Fibroblast of skin of abdomen (primary cell): Measurements from ENCODE around the gene CFAP119. TPM values are rescaled to one million over a fixed set of nuclear protein-coding genes. Genes with fewer than 3 reads are reported as not detected.
"Not testable (repeated sequence)": the region's sequence is repeated elsewhere in the genome, so short reads cannot be mapped to it uniquely, and the experiment has no call there.

ENCODE experiments used
- DNase-seq: peaks from one replicate; pipeline ENCODE4 v3.0.0-alpha.2; 2013
- polyA plus RNA-seq, 2 experiments: library from polyadenylated mRNA; unstranded; fragments of 120-200 nt; gene quantifications; one replicate each; pipeline ENCODE4 v1.2.1, GENCODE V29; 2013; ENCODE audit not compliant: insufficient read length in 2 of 2

CFAP119 gene
- polyA plus RNA-seq (2013, experiment 1 of 2; ENCODE audit: insufficient read length), result 2.2 TPM
- polyA plus RNA-seq (2013, experiment 2 of 2; ENCODE audit: insufficient read length), result 2.1 TPM

DNA sequence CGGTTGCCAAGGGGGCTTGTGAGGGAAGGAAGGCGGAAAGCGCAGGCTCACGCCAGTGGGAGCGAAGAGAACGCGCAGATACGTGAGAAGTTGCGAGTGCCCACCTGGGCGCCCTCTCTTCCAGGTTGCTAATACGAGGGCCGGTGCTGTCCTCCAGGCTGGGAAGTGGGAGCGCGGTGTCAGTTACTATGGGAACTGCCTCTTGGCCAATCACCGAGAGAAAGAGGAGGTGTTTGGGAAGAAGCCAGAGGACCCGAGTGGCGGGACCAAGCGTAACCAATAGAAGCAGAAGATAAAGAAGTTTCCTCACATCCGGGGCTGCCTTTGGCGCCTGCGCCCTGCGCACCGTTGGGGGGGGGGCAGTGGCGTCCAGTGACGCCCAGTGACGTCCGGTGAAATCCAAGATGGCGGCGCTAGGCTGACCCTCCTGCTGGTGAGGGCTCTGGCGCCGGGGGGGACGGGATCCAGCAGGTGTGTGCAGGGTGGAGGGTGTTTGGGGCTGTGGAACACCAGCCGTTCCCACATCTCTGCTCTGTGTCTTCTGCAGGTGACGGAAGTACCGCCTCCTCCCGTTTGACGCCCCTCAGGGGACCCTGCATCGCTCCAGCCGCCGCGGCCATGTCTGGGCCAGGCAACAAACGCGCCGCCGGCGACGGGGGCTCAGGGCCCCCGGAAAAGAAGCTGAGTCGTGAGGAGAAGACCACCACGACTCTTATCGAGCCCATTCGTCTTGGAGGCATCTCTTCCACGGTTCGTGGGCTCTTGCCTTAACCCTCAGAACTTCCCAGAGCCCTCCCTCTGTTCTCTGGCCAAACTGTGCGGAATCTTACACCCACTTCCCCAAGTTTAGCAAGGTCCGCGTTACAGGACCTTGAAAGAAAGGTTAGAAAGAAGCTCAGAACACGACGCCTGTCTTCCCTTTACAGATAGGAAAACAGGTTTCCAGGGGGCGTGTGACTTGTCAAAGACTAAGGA lies at the start of gene CFAP119, which contains the start of gene RNF40:
Gene CFAP119, minus strand, starts transcription at position 135 of the 975 bp plus-strand sequence. CDS start 314 bp downstream, outside the sequence.
Gene RNF40, plus strand, starts transcription at position 395 of the 975 bp plus-strand sequence. Its CDS starts 224 bp downstream, at position 619.
- peak; percentile 98 for DNase-seq

DNA sequence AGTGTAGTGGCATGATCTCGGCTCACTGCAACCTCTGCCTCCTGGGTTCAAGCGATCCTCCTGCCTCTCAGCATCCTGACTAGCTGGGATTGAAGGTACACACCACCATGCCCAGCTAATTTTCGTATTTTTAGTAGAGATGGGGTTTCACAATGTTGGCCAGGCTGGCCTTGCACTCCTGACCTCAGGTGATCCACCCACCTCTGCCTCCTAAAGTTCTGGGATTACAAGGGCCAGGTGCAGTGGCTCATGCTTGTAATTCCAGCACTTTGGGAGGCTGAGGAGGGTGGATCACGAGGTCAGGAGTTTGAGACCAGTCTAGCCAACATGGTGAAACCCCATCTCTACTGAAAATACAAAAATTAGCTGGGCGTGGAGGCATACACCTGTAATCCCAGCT lies 47.8 kb upstream of the CFAP119 start:
- not testable (repeated sequence) for DNase-seq

DNA sequence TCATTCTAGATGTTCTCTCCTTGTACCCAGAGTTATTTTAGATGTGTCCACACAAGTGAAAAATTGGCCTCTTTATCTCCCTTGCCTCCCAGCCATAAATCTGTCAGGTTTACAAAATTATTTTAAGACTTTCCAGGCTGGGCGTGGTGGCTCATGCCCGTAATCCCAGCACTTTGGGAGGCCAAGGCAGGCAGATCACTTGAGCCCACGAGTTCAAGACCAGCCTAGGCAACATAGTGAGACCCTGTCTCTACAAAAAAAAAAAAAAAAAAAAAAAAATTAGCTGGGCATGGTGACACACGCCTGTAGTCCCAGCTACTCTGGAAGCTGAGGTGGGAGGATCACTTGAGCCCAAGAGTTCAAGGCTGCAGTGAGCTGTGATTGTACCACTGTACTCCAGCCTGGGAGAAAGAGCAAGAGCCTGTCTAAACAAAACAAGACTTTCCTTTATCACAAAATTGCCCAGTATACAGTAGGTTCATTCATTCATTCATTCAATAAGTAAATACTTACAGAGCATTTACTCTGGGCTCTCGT lies 47.1 kb upstream of the CFAP119 start:
- not testable (repeated sequence) for DNase-seq

DNA sequence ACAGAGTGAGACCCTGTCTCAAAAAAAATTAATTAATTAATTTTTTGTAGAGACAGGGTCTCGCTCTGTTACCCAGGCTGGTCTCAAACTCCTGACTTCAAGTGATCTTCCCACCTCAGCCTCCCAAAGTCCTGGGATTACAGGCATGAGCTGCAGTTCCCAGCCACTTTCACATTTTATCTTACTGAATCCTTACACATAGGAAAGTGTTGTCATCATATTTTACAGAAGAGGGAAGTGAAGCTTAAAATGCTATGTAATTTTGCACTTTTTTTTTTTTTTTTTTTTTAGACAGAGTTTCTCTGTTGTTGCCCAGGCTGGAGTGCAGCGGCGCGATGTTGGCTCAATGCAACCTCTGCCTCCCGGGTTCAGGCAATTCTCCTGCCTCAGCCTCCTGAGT lies 46.3 kb upstream of the CFAP119 start:
- no peak for DNase-seq

DNA sequence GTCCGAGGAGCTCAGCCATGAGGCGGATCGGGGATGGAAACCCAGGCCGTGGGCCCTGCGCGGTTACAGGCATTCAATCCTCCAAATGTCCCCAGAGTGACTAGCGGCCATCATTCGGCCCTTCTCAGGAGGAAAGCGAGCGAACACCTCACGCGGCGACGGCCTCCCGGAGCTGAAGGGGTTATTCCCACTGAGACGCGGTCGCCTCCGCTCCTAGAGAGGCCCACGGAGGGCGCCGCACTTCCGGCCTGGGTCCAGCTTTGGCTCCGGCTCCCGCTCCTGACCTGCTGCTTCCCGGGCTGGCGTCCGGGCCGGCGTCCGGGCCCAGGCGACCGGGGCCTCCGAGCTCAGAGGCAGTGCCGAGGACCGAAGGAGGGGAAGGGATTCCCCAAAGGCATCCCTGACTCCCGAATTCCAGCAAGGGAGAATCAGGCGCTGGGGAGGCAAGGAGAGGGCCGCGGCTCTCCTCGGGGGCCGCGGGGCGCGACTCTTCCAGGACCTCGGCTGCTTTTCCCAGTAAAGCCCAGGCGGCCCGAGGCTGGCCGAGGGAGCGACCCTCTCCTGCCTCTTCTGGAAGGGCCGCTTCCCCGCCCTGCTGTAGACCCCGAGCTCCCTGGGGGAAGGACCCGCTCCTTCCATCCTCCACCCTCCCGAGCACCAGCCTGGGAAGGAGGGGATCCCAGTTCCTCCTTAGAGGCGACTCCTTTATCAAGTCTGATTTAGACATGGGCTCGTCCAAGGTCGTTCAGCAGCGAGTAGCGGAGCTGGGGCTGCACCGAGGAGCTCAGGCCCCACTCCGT lies 43.7 kb upstream of the CFAP119 start:
- peak; percentile 78 for DNase-seq

DNA sequence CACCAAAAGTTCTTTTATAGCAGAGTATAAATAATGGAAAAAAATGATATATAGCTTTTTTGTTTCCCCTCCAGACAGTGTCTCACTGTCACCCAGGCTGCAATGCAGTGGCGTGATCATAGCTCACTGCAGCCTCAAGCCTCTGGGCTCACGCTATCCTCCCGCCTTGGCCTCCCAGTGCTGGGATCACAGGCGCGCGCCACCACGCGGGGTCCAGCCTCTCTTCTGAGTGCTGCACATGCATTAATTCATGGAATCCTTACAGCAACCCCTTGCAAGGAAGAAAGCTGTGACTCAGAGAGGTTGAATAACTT lies 43.2 kb upstream of the CFAP119 start:
- no peak for DNase-seq

DNA sequence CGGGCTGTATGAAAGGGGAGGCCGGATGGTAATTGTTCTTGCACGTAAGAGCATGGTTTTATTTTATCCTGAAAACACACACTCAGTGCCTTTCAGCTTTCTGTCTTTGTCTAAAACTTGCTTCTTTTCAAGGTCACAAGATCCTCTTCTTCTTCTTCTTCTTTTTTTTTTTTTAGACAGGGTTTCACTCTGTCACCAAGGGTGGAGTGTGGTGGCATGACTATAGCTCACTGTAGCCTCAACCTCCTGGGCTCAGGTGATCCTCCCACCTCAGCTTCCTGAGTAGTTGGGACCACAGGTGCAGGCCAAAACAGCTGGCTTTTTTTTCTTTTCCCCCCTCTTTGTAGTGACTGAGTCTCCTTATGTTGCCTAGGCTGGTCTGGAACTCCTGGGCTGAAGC lies 41.1 kb upstream of the CFAP119 start:
- no peak for DNase-seq

DNA sequence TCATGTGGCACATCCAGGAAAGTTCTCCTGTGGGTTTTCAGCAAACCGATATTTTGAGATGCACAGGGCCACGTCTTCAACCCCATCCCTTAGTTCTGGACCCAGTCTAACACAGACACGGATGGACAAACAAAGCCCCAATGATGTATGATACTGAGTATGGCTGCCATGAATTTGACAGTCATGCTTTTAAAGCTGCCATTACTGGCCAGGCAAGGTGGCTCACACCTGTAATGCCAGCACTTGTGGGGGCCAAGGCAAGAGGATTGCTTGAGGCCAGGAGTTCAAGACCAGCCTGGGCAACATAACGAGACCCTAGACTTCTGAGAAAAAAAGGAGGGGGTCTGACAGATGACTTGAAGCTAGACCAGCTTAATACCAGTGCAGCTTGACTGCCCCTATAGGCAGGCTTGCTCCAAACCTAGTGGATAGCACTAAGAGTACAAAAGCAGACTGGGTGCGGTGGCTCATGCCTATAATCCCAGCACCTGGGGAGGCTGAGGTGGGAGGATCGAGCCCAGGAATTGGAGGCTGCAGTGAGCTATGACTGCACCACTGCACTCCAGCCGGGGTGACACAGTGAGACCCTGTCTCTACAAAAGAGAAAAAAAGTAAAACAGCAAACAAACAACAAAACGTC lies 35.9 kb upstream of the CFAP119 start:
- DNase-seq, result no peak

DNA sequence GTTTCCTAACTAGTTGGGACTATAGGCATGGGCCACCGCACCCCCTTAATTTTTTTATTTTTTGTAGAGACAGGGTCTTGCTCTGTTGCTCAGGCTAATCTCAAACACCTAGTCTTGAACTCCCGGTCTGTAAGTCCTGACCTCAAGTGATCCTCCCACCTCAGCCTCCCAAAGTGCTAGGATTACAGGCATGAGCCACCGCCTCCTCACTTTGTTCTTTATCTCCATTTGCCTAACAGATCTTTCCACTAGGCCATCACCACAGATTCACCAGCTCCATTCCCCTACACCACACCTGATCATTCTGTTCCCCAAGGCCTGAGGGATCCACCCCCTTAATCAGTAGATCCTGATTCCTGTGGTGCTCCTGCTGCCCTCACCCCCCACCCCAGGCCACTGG lies 32.8 kb upstream of the CFAP119 start:
- DNase-seq, result no peak

DNA sequence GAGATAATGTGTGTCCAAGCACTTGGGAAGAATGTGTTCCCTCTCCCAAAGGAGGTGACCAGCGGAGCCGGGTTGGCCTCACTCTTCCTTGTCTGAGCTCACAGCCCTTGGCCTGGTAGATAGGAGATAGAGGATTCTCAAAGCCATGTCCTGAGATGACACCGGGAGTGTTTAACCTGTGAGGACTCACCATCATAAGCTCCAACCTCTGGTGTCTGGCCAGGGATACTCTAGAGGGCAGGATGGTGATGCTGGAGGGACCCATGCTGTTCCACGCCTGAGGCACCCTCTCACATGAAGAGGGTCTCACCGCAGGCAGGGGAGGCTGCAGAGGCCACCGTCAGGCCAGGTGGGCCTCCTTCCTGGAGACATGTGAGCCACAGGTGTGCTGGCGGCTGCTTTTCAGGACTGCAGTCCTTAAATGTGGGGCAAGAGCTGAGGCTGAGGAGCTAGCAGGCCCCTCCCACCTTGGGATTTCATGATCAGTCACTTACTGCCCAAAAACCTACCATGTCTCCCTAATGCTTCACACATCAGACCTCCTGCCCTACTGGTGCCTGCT lies 31.7 kb upstream of the CFAP119 start:
- no peak for DNase-seq

DNA sequence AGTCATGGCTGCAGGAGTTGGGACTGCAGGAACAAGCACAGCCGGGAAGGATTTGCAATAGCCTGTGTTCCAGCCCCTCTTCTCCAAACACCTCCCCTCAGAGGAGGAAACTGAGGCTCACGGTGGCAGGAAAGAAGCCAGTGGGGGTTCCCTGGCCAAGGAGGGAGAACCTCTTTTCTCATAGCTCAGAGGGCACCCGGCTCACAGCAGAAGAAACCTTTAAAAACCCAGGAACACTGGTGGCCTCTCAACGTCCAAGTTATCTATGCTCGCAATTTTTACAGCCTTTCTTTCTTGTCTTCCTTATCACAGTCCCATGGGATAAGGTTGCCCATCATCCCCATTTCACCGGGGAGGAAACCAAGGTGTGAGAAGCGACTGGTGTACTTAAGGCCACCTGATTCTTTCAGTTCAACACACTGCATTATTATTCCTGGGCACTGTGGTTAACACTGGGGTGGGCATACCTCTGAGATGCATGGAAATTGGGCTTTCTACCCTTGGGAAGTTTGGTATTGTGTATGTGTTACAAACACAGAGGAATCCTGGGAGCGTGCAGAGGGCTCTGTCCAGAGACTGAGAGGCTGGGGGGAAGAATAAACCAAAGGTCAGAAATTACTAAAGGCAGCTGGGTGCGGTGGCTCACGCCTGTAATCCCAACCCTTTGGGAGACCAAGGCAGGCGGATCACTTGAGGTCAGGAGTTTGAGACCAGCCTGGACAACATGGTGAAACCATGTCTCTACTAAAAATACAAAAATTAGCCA lies 25.9 kb upstream of the CFAP119 start:
- no peak for DNase-seq

DNA sequence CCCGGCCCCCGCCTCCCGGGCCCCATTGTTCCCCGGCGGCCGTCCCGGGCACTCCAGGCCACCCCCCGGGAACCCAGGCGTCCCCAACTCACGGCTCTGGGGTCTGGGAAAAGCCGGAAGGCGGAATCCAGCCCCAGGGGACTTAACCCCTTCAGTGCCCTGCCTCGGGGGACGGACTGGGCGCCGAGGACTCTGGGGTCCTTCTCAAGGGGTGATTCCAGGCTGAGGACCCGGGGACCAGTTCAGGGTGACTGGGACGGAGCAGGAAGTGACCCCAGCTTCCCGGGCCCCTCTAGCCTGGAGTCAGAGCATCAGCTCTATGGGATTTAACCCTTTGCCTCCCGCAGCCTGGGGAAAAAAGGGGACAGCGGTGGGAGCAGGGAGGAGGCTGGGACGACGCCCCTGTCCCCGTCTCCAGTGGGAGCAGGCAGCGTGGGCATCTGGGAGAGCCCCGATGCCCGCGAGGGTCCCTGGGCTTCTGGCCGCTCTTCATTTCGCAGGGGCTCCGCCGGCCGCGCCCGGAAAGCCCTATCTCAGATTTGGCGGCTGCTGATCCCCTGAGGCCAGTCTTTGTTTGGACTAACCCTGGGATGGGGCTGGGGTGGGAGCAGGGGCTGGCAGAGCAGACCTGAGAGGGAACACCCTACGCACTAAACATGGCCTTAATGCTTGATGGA lies 25.2 kb upstream of the CFAP119 start, which contains the start of gene ZNF629:
Gene ZNF629, minus strand, starts transcription at position 270 of the 677 bp plus-strand sequence. CDS start 2,723 bp downstream, outside the sequence.
- DNase-seq, result peak; percentile 74

DNA sequence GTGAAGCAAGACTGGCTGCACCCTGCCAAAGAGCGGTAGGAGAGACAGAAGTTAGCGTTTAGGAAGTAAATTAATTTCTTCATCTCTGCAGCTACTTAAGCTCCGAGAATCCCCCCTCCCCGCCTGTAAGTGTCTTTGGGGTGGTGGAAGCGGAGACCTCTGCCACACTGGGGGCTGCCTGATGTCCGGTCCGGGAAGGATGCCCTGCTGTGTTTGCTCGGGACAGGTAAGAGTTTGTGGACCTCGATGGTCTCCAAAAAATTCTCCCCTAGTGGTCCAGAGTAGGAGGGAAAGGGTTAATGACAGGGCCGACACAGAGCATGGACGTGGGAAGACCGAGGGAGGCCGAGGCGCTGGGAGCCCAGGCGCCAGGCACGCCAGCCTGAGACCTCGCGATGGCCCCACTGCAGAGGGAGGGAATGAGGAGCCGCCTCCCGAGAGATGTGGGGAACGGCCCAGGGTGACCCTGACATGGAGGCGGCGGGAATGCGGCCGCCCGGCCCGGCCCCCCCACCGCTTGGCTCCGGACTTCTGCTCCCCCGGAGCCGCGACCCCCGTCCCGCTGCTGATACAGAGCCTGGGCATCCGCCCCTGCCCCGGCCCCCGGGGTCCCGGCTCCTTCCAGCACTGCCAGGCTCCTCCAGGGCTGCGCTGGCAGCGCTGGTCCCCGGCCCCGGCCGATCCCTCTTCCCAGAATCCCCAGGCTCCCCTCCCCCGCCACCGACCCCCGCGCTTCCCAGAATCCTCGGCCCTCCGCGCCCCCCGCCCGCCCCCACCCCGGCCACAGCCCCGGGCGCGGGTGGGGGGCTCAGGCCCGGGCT lies 24.5 kb upstream of the CFAP119 start:
- DNase-seq, result peak; percentile 57

DNA sequence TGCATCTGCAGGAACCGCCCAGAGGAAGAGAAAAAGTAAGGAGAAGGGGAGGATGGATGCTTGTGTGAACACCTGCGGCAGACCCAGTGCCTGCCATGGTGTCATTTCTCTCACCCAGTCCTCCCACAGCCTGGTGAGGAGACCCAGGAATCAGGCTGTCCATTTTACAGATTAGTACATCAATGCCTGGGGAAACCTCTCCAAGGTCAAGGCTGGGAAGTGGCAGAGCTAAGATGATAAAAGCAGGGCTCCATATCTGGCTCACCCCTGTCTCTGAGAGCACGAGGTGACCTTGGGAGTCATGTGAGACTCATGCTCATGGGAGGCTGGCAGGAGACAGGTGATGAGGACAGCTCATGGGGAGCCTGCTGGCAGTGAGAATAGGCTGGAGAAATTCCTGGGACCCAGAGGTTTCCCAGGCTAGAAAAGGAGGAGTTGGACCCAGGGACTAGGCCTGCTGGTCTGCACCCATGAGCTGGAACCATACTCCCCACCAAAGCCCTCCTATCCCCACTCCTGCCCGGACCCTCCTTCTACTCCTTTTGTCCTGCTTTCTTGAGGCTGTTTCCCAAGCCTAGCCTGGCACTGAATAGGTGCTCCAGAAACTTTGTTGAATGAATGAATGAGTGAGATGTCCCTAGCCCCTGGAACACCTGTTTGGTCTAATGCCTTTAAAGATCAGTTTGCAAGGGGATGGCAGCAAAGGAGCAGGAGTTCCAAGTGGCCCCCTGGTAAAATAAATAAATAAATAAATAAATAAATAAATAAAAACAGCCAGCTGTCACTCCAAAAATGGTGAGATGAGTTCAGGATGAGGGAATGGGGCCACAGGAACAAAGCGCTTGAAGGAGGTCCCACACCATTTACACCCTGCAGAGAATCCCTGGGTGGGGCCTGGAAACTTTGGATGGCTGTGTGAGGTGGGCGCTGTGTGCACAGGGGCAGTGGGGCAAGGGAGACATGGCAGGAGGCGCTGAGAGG lies 23.6 kb upstream of the CFAP119 start:
- no peak for DNase-seq

DNA sequence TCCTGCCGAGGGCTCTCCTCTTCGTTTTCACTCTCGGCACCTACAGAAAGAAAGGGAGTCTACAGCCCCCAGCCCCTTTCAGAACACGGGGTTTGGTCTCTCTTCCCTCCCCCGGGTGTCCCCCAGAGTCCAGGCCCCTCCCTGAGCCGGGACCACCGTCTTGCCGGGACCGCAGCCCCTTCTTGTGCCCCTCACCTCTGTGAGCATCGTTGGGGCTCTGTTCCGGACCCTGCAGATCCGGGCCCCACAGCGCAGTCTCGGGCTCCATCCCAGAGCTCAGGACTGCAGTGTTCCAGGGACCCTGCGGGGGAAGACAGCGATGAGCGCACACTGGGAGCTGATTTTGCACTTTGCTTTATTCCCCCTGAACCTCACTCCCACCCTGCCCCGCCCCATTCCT lies 22.4 kb upstream of the CFAP119 start:
- no peak for DNase-seq

DNA sequence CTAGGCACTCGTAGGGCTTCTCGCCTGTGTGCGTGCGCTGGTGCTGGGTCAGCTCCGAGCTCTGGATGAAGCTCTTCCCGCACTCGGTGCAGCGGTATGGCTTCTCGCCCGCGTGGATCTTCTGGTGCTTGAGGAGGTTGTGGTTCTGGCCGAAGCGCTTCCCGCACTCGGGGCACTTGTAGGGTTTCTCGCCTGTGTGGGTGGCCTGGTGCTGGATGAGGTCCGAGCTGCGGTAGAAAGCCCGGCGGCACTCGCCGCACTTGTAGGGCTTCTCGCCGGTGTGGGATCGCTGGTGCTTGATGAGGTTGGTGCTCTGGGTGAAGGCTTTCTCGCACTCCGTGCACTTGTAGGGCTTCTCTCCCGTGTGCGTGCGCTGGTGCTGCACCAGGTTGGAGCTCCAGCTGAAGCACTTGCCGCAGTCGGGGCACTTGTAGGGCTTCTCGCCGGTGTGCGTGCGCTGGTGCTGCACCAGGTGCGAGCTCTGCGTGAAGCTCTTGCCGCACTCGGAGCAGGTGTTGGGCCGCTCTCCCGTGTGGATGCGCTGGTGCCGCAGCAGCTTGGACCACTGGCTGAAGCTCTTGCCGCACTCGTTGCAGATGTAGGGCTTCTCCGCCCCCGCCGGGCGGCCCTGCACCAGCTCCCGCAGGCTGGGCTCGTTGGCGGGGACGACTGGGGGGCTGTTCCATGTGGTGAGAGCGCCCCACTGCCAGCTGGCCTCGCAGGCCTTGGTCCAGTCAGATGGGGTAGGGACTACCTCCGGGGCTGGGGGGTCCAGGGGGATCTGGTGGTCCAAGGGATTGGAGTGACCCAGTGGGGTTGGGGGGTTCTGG lies 21.6 kb upstream of the CFAP119 start:
- DNase-seq, result no peak
